Stimulated activated CD4-positive, alpha-beta T cell treated with anti-CD3 and anti-CD28 coated beads, Interleukin-12 subunit alpha, Interleukin-12 subunit beta, amount 100 ng/mL, for 4 hours (primary cell): ENCODE data around the gene STIMATE.

Experiments used
- DNase-seq: peaks from one replicate; pipeline ENCODE4 v3.0.0-alpha.2; 2020

The STIMATE gene

DNA sequence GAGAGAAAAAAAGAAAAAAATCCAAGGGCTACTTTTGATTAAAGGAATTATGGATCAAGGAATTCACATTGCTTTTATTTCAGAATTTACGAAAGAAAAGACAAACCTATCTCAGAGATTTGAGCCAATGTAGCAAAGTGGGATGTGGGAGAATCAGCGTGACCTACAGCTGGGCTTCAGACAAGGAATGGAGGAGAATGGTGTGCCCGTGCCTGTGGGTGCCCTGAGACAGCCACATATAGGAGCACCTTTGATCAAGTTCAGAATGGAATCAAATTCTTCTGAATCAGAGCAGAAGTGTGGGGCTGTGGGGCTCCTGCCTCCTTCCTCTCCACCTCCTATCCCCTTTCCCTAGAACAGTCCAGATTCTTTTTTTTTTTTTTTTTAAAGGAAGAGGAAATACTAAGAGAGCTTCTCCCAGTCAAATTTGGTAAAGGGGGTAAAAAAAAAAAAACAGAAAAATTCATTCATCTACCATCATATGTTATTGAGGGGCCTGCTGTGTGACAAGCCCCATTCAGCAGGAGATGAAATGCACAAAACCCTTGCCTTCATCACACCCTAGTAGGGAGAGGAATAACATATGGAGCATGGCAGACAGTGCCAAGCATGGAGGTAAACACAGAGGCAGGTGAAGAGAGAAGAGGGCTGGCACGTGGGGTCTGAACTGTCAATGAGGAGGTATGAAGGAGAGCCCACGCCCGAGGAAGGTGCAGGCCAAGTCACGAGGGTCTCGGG, 37.5 kb downstream of the STIMATE start:
- DNase-seq = no peak

DNA sequence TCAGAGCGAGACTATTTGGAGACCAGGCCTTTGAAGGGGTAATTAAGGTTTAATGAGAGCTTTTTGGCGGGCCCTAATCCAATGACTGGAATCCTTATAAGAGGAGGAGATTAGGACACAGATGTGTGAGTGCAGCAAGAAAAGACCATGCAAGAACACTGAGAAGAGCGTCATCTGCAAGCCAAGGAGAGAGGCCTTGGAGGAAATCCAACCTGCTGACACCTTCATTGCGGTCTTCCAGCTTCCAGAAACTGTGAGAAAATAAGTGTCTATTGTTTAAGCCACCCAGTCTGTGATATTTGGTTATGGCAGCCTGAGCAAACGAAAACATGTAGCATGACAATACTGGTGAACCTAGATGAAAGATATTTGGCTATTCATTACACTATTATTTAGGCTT, 39.5 kb downstream of the STIMATE start:
- no peak for DNase-seq

DNA sequence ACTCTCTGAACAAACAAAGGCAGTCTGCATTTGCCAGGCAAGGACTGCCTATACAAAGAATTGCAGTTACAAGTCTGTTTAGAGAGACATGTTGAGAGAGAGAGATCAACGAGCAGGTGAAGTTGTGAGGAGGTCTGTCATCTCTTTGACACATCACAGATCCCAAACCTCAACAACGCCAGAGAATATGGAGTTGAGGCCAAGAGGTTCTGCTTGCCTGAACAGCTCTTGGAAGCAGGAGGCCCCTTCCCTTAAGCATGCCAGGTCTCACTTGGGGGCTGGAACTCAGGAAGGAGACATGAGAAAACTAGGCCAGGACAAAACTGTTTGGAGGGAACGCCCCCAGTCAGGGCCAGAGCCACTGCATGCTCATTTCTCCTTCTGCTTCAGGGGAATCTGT, 40.2 kb downstream of the STIMATE start:
- DNase-seq = no peak

DNA sequence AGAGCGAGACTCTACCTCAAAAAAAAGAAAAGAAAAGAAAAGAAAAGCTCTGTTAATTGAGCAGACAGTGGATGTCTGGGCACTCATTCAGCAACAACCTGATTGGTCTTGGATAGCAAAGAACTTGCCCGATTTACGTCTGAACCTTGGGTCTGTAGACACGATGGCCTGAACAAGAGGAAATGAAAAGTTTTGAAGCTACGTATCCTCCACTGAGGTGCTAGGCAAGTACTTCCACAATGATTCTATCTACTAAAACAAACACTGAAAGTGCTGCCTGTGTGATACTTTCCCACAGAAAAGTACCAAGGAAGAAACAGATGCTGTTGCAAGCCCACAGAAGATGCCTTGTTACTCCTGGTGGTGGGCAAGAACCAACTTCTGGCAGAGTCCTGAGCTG, 40.7 kb downstream of the STIMATE start:
- DNase-seq = no peak

DNA sequence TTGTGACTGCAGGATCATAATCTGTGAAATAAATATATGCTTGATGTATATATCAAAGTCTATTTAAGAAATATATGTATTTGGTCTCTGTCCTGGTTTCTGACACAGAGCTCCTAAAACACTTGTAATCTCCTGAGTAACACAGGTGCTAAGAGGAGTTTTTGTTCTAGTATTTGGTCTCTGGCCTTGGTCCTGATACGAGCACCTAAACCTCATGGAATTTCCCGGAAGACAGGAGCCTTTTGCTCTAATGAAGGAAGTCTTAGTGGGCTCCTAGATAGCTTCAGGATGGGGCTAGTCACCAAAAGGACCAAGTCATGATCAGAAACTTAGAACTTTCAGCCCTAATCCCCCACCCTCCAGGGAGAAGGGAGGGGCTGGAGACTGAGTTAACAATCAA, 43.3 kb downstream of the STIMATE start:
- DNase-seq = no peak

DNA sequence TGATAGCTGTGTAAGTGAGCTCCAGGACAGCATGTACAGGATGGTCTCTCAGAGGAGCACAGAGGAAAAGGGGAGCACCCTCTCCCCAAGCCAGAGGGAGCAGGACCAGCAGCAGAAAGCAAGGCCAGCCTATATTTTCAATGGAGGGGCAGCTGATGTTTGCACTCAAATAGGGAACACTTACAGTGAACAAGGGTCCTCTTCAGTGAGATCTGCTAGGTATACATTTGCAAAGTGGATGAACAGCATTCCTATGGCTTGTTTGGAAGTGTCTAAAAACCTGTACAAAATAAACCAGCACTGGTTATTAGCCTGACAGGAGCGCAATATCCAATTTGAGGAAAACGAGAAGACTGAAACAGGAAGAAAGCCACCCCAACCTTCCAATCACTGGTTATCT, 44.9 kb downstream of the STIMATE start:
- DNase-seq = no peak

DNA sequence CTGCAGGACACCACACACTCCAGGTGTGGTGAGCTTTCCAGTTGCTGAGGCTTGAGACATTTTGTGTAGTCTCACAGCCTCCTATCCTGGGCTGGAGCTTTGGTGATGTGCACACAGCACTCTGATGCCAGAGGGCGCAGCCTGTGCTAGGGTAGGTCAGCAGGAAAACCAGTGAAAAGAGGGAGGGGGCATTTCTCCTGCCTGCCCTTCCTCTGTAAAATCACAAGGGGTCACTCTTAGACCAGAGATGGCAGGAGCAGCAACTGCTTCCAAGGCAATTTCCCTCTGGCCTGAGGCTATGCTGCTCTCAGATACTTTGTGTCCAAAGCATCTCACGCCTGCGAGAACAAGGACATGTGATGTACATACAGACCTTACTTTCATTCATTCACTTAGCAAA, 46.0 kb downstream of the STIMATE start:
- no peak for DNase-seq

DNA sequence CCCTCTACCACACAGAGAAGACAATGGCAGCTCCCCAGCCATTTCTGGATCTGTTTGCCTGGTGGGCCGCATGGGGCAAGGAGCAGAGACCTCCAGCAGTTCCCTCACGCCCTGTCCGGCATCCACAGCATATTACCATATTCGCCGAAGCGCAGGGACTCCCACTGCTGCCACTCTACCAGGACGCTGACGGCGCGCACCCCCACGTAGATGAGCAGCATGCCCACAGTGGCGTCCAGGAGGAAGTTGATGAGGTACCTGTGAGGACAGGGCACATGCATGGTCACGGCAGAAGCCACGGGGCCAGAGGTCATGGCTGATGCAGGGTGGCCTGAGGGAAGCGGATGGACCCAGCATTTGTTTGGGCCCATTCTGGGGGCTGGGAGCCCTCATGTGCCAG, 47.7 kb downstream of the STIMATE start:
- DNase-seq = no peak

DNA sequence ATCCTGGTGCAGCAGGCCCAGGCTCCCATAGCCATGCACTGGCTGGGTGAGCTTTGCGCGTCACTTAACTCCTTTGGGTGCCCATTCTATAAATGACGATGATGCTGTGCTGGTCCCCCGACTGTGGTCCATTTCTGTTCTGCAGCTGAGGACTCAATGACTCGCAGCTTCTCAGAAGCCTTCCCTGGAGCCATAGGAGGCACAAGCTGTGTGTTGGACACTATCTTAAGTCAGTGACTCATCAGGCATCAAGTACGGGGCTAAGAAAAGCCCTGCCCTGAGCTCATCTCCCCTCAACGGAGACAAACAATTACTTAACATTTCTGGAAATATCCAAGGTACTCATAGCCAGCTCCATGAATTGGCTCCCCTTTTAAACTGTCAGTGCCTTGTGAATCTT, 48.7 kb downstream of the STIMATE start:
- DNase-seq = no peak

DNA sequence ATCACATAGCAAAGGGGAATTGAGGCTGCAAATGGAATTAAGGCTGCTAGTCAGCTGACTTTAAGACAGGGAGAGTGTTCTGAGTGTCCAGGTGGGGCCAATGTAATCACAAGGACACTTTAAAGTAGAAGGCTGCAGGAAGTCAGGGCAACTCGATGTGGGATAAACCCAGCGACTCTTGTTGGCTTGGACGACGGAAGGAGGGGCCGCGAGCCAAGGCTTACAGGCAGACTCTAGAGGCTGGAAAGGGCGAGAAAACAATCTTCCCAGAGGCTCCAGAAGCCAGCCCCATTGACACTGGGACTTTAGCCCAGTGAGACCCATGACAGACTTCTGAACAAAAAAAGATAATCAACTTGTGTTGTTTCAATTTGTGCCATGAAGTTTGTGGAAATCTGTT, 49.6 kb downstream of the STIMATE start:
- DNase-seq = no peak

DNA sequence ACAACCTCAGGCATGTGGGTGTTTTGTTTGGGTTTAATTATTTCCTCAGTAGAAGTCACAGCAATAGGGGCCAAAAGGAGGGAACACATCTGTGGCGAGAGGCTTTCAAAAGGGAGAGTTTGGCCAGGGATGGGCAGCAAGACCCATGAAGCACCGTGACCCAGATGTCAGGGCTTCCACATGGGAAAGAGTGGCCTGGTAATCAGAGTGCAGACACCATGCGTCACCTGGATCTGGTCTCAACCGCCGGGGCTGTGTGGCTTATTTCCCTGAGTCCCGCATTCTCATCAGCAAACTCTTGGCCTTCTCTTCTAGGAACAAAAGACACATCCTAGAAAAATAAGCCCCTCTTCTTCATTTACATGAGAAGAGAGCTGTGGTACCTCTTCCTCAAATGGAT, 50.1 kb downstream of the STIMATE start:
- DNase-seq = no peak

DNA sequence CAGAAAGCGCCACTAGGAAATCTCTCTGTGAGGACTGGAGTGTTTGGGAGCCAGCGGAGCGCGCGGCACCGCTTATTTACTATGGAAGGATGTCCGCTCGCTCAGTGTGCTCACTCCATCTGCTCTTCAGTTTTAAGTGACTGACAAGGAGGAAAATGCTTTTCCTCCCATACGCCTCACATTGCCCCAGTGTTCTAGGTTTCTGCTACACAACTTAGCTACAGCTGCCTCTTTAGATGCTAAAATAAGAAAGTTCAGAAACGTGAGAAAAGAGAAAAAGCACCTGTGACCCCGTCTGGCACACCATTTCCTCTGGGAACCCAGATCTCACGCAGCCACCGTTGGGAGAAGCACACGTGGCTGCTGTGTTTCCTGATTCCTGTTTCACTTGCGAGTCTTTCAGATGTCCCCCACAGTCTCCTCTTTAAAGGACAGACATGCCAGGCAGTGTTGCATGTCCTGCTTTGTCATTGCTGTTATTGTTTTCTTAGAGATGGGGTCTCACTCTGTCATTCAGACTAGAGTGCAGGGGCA, 50.8 kb downstream of the STIMATE start:
- no peak for DNase-seq

DNA sequence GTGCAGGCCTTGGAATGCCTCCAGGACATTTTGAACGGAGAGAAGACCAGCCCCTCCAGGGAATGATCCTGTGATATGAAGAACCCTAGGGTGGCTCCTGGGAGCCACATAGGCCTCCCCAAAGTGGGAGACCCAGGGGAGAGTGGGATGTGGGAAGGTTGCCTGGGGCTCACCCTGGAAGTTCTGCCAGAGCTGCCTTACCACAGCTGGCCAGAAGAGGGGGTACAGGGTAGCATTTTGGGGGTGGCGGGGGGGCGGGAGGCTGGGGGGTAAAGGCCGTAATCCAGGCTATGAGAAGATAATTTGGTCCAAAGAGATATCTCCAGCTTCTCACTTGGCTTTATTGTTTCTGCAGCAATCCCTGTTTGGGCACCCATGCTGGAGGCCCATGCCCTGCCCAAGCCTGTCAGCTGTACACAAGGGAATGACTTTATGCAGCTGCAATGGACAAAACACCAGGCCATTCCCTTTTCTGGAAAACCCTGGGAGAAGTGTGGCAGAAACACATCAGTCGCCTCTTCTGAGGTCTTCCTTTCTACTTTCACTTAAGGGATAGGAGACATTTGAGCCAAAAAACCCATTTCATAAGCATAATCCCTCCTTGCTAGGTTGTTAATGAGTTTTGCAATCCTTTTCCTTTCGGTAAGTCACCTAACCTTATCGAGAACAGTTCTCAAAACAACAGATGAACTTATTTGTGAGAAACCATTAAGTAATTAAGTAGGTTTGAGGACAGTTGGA, 51.5 kb downstream of the STIMATE start:
- DNase-seq = no peak

DNA sequence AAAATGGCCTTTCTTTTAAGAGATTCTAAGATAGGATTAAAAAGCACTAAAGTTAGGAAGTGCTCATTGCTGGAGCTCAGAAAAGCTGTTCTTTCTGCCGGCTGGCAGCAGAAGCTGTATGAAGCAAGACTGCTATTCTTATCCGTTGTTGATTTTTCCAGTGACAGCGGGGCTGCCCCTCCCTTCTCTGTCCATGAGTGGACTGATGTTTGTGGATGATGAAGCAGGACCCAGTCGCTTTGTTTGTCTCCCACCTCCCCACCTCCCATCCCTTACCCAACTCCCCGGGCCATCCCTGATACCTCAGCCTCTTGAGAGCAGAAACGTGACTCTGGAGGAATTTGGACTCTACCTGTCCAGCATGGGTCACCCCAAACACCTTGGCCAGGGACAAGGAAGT, 52.2 kb downstream of the STIMATE start:
- no peak for DNase-seq

DNA sequence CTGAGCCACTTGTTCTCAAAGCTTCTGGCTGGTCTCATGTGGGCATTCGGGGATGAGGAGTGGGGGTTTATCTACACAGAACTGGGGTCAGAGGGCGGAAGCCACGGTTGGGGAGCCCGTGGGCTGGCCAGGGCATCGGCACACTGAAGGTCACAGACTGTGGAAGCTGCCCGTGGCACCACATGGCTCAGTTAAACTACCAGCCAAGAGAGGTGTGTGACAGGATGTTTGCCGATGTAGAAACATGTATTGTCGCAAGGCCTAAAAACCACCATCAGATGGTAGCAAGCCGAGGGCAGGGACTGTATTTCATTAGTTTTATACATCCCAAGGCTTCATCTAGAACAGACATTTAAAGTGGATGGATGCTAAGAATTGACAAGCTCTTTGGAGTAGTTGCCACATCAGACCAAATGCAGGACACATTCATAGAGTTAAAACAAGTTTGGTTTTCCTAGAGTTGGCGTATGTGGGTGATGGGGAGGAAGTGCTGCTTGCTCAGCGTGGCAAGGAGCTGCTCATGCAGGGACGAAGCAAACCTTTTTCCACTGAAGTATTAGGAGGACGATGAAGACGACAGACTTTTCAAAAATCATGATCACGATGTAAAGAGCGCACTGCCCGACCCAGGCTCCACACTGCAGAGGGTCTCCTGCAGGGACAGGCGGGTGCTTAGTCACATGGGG, 52.9 kb downstream of the STIMATE start:
- no peak for DNase-seq

DNA sequence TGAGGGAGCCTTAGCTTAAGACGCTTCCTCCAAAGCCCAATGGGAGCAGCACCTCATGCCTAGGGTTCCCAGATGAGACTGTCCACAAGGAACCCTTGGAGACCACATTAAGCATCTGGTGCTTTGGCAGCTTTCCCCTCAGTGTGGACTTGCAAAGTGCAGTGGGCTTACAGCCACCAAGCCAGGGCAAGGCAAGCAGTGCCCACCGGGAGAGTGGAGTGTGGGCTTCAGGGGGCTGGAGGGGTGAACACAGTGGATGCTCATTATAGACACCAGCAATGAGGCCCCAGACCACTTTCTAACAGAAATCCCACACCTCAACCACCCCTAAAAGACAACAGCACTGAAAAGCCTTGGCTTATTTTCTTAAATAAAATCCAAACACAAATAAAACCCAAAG, 53.5 kb downstream of the STIMATE start:
- no peak for DNase-seq

DNA sequence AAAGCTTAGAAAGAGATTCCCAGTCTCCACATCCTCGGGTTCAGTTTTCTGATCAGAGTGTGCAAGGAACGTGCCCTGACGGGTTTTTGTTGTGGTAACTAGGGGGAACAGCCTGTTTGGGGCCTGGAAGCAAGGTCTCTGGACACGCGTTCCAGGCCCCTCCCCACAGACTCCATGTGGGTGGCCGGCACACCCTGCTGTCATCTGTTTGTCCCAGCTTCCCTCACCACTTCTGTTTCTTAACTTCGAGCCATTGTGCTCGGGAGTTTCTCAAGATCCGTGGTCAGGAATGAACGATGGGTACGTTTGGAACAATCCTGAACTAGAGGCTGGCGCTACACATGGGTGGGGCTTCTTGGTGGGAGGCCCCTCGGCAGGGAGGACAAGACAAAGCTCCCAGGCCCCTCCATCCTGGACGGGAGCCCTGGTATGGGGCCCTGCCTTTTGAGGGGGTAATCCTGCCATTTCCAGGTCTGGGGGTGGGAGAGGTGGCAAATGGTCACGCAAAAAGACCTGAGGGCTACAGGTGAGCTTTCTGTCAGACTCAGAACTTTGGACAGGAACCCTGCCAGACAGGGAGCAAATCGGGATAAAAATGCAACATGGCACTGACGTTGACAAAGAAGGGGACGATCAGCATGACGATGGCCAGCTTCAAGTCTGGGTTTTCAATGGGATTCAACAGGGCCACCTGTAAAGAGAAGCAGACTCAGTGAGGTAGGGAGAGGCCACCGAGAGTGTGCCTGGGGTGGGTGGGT, 54.1 kb downstream of the STIMATE start:
- no peak for DNase-seq

DNA sequence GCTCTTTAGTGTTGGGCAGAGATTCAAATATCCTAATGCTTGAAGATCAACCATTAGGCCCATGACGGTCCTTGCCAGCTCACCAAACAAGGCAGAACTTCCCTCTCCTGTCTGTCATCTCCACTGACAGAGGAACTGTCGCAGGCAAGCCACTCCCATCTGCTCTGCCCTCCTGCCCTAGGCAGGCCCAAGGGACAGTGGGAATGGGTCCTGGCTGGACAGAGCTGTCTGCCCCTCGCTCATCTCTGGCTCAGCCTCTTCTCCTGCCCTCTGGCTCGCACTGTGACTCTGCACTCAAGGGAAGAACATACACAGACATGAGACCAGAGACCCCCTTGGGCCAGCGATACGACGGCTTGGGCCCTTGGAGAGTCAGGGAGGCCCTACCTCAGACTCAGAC, 54.9 kb downstream of the STIMATE start:
- DNase-seq = no peak

DNA sequence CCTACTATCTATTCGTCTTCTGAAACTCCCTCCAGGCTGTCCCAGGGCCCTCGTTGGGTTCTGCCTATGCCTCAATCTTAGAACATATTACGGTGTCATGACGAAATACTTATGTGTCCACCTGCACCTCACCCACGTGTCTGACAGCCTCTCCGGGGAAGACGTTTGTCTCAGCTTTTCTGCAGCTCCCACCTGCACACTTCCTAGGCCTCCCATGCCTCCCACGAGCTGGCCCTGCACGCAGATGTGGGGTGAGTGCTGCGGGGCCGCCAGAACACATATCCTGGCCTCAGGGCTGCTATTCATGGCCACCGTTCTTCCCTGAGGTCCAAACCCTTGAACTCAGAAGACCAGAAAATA, 55.4 kb downstream of the STIMATE start:
- no peak for DNase-seq

DNA sequence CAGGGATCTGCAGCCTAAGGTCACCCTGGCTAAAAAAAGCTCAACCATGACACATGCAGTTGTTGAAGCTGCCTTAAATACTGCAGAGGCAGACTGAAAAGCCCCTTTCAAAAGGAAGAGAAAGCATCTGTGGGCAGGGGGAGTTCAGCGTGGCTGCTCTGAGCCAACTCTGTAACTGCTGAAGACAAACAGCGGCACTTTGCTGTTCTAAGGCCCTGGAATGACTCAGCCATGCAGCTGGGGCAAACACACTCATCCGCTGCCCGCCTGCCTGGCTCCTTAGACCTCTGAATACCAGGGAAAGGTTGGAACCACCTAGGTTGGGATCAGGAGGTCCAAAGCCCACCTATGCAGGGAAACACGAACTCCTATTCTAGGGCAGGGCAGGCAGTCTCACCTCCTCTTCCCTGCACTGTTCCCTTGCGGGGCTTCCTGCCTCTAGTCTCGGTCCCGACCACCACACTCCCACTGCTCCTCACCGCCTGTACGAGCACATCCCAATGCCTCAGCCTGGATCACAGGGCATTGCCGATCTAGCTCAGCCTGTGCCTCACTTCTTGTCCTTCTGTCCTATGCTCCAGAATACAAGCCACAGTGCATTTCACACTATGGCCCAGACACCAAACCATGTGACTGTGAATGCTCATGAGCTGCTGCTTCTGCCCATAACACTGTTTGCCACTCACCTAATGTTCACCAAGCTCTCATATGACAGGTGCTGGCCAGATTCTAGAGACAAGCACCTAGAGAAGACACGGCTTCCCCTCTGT, 56.0 kb downstream of the STIMATE start:
- no peak for DNase-seq

DNA sequence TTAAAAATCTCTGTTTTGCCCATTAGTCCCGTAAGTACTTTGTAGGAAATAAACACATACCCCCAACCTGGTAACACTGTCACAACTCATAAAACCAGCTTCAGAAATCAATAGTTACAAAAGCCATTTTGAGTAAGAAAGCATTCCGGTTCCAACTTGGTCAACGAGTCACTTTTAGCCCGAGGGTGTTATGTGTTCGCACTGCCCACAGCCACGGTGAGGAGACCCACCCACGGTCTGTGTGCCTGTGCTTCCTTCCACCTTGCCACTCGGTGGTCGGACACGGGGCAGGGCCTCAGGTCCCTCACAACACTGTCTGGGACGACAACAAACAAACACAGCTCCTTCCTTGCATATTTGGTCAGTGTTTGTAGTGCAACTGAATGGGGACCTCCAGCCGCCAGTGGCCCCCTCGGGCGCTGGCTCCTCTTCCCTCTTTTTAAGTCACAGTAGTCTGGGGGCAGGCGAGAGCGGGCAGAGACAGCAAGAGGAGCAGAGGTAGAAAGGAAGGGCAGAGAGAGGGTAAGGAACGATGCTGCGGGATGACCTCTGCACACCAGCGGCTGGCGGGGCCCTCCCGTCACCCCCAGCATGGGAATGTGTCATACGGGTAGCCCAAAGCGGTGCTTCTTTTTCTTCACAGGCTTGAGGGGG, 57.3 kb downstream of the STIMATE start:
- no peak for DNase-seq

DNA sequence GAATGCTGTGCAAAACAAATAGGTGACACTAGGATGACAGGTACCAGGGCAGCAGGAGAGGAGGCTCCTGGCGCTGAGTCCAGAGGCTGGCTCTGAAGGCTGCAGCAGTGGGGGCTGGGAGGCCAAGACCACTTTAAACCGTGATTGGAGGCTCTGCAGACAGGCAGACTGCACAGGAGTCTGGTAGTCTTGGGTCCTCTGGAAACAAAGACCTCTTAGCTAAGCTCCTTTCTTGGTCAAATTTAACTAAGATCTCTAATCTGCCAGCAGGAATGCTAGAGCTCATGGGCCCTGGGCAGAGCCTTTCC, 58.1 kb downstream of the STIMATE start:
- DNase-seq = no peak
